GM18873 (cell line): ENCODE results near the gene ST6GAL1.
"Not testable (repeated sequence)": the region's sequence is repeated elsewhere in the genome, so short reads cannot be mapped to it uniquely, and the experiment has no call there.

Experiments
- ATAC-seq: cut with Tn5 transposase; IDR thresholded peaks from one replicate; pipeline ENCODE4 v1.9.1; 2021; ENCODE audit warnings: mild to moderate bottlenecking, moderate library complexity, moderate number of reproducible peaks; ENCODE audit not compliant: unreplicated experiment, low FRiP score

ST6GAL1 gene

GRCh38 chr3:187042346-187042745 lies 112.0 kb downstream of the ST6GAL1 start:
- ATAC-seq = no peak

DNA sequence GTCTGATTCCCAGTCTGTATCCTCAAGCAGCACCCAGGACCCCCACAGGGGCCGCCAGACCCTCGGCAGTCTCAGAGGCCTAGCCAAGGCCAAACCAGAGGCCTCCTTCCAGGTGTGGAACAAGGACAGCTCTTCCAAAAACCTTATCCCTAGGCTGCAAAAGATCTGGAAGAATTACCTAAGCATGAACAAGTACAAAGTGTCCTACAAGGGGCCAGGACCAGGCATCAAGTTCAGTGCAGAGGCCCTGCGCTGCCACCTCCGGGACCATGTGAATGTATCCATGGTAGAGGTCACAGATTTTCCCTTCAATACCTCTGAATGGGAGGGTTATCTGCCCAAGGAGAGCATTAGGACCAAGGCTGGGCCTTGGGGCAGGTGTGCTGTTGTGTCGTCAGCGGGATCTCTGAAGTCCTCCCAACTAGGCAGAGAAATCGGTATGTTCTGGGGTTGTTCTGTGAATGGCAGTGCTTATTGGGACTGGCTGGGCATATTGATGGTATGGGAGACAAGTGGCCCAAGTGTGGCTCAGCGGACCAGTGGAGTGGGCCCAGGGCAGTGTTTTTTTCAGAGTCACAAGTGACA lies 112.6 kb downstream of the ST6GAL1 start:
- ATAC-seq = no peak

DNA sequence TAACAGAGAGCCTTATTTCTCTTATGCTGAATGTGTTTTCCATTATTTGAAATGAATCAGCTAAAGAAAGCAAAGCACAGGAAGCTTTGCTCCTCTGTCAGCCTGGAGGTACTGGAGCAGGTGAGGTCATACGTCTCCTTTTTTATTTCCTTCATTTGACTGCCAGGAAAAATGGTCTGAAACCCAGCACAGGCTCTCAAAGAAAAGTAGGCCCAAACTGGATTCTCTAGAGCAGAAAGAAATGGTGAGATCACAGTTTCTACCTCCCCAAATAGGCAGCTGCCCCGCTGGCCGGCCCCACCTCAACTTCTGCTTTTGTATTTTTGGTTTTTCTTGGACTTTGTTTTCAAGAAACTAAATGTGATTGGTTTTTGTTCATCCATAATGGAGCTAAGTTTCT lies 113.9 kb downstream of the ST6GAL1 start:
- peak; percentile 62 for ATAC-seq

GRCh38 chr3:187044867-187045552 lies 114.7 kb downstream of the ST6GAL1 start:
- no peak for ATAC-seq

GRCh38 chr3:187046033-187046432 lies 115.7 kb downstream of the ST6GAL1 start:
- ATAC-seq = no peak

- no peak for ATAC-seq
Observed at GRCh38 chr3:187049462-187050101, 119.3 kb downstream of the ST6GAL1 start.

DNA sequence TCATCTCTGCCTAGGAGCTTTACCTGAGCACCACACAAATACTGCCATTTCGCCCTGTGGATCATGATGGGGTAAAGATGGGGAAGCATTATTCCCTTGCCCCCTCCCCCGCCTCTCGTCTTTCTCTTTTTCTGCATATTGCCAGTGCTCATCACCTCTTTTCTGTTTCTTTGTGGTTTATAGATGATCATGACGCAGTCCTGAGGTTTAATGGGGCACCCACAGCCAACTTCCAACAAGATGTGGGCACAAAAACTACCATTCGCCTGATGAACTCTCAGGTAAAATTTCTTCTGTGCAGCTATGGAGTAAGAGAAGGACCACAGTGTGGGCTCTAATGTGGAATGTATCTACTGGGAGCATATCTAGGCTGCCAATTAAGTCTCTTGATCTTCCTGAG lies 120.7 kb downstream of the ST6GAL1 start:
- ATAC-seq = no peak

DNA sequence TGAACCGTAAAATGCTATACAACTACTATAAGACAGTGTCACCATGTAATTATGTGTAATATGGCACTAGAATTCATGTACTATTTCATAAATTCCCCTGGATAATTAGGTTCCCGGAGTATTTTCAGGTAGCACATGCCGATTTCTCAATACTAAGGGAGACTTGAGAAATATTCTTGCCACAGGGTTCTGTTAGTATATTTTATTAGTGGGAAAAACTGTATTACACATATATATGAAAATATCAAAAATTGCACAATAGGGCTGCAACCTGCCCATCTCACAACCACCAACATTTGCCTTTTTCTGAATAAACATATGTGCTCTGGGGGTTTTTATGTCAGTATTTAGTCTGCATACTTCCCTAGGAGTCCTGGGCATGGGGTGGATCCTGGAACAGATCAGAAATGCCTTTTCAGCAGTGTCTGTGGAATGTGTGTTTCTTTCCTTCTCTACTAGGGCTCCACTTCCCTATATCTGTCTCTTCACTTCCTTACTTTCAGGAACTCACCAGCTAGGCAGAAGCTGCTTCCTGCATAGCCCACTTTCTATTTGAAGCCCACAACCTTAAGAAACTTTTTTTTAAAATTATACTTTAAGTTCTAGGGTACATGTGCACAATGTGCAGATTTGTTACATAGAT lies 121.5 kb downstream of the ST6GAL1 start:
- no peak for ATAC-seq

GRCh38 chr3:187052427-187052826 lies 122.1 kb downstream of the ST6GAL1 start:
- ATAC-seq = not testable (repeated sequence)

GRCh38 chr3:187054433-187054832 lies 124.1 kb downstream of the ST6GAL1 start:
- ATAC-seq = not testable (repeated sequence)

GRCh38 chr3:187057803-187058202 lies 127.5 kb downstream of the ST6GAL1 start:
- ATAC-seq = not testable (repeated sequence)

GRCh38 chr3:187061748-187062147 lies 131.4 kb downstream of the ST6GAL1 start:
- ATAC-seq = no peak

GRCh38 chr3:187062526-187063177 lies 132.3 kb downstream of the ST6GAL1 start:
- ATAC-seq = no peak

DNA sequence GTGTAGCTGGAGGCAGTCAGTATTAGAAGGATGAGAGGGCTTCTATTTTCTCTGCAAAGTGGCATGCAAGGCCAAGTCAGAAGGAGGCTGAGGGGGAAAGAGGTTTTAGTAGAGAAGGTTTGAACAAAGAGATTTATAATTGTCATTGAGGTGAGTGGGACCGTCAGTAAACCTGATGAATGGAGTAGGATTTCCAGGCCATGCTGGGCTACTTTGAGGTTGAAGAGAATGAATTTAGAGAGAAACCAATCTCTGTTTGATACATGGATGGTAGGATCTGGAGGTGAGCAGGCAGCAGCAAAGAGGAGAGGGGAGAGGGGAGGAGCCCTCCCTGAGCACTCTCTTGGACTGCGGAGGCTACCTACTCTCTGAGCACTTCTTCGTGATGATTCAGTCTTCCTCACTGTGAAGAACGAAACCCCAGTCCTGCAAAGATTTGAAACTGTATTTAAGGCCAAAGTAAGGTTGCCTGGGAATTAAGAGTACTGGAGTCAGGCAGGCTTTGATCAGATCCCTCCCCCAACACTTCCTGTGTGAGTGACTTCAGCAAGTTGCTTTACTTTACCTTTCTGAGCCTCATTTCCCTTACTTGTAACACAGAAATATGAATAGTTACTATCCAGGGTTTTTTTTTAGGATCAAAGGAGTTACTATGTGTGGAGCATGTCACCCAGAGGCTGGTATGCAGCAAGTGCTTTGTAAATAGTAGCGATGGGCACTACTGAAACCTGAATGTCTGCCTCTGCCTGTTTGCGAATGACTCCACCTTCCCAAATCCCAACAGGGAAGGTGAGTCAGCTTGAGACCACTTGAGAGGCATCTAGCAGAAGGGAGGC lies 133.2 kb downstream of the ST6GAL1 start:
- no peak for ATAC-seq

DNA sequence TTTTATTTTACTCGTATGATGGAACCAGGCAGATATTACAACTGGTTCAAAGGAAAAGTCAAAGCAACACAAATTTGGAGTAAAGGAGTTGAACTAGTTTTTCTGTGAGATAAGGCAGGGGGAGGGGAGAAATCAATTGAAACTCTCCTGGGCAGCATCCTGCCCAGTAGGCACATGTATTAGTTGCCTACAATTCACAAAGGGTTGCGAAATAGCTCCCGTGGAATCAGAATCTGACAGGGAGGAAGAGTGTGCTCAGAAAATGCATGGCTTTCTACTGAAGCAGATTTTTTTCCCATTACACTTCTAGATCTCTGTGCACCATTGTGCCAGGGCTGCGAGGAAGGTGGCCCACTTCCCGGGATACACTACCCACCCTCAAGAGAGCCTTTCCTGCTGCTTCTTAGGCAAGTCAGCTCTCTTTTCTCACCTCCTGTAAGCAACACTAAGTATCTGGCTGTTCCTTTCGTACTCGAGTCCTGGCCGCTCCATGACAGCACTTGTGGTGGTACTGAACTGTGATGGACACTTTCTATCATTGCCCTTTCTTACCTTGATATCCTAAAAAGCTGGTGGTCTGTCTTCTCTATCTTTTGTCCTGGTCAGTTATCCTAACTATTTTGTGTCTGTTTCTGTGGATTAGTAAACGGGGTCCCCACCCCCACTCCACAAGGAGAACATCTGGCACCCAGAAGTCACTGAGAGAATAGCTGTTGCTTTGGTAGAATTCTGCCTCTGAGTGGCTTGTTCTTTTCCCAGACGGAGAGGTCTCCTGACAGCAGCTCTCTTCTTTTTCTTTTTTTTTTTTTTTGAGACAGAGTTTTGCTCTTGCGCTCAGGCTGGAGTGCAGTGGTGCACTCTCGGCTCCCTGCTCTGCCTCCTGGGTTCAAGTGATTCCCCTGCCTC lies 134.1 kb downstream of the ST6GAL1 start:
- ATAC-seq = no peak

- ATAC-seq = peak; percentile 26
Observed at GRCh38 chr3:187066228-187066995, 136.1 kb downstream of the ST6GAL1 start.

GRCh38 chr3:187068787-187069186 lies 138.5 kb downstream of the ST6GAL1 start:
- ATAC-seq = no peak

DNA sequence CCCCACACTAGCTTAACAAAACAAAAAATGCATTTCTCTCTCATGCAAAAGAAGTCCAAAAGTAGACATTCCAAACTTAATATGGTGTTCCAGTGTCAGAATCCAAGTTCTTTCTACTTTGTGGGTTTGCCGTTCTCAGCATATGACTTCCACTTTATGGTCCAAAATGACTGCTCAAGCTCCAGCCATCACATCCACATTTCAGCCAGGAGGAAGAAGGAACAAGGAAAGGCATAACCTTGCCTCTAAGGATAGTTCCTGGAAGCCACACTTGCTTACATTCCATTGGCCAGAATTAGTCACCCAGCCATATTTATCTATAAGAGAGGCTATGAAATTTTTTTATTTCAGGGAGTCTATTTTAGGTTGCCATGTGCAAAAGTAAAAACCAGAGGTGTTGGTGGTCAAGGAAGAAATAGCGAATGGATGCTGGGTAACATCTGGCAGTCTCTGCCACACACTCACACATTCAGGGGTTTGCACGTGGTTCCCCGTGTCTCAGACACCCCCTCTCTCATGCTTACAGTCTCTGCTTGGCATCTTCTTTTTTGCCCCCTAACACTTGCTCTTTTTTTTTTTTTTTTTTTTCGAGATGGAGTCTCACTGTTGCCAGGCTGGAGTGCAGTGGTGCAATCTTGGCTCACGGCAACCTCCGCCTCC lies 139.7 kb downstream of the ST6GAL1 start:
- ATAC-seq = no peak
